ENCODE data around the gene RUFY1.
"Not testable (repeated sequence)": the region's sequence is repeated elsewhere in the genome, so short reads cannot be mapped to it uniquely, and the experiment has no call there.

RUFY1 gene

GRCh38 chr5:179534431-179534830 is 15.9 kb upstream of the RUFY1 start:
- DNase-seq (ENCODE audit: low spot score) = no peak

GRCh38 chr5:179536676-179537075 is 13.7 kb upstream of the RUFY1 start:
- DNase-seq (ENCODE audit: low spot score) = no peak

- DNase-seq (ENCODE audit: low spot score) = no peak
These were observed 8.2 kb upstream of the RUFY1 start for GRCh38 chr5:179542170-179542569.

DNA sequence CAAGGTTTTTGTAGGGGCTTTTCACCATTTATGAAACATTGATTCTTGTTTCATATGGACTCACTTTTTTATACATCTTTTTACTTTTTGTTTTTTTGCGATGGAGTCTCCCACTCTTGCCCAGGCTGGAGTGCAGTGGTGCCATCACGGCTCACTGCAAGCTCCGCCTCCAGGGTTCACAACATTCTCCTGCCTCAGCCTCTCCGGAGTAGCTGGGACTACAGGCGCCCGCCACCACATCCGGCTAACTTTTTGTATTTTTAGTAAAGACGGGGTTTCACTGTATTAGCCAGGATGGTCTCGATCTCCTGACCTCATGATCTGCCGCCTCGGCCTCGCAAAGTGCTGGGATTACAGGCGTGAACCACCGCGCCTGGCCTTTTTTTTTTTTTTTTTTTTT is 7.1 kb upstream of the RUFY1 start:
- DNase-seq (ENCODE audit: low spot score) = not testable (repeated sequence)

DNA sequence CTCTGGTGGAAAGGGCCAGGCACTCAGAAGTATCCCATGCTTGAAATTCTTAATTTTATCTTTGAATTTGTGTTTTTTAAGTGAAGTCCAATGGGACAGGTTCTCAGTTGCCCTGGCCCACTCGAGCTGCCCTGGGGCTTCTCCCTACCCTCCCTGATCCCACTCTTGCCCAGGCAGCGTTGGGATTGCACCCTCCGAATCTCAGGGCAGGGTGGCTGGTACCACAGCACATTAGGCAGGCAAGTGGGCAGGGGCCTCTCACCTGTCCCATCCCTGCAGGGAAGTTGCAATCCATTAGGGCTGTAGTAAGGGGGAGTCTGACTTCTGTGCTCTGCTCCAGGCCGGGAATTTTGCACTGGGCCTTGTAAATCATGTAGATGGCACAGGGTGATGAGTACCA is 2.7 kb downstream of the RUFY1 start:
- peak; percentile 36 for DNase-seq (ENCODE audit: low spot score)

- no peak for DNase-seq (ENCODE audit: low spot score)
These were observed 3.5 kb downstream of the RUFY1 start for GRCh38 chr5:179553875-179554274.

DNA sequence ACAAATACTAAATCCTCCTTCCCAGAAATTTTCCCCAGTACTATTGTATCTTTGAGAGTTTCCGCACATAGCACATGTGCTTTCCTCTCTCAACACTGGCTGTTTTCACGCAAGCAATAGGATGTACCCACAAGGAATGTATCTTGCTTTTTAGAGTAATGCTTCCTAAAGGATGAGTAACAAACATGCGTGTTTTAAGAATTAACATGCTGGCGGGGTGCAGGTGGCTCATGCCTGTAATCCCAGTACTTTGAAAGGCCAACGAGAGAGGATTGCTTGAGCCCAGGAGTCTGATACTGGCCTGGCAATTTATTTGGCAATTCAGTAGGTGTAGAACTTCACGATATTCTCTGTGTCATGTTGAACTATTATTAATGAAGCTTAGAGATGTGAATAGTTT is 4.6 kb downstream of the RUFY1 start:
- DNase-seq (ENCODE audit: low spot score) = no peak

- not testable (repeated sequence) for DNase-seq (ENCODE audit: low spot score)
These were observed 8.0 kb downstream of the RUFY1 start for GRCh38 chr5:179558261-179558799.

- DNase-seq (ENCODE audit: low spot score) = peak; percentile 65
These were observed 8.6 kb downstream of the RUFY1 start for GRCh38 chr5:179558932-179559283.

DNA sequence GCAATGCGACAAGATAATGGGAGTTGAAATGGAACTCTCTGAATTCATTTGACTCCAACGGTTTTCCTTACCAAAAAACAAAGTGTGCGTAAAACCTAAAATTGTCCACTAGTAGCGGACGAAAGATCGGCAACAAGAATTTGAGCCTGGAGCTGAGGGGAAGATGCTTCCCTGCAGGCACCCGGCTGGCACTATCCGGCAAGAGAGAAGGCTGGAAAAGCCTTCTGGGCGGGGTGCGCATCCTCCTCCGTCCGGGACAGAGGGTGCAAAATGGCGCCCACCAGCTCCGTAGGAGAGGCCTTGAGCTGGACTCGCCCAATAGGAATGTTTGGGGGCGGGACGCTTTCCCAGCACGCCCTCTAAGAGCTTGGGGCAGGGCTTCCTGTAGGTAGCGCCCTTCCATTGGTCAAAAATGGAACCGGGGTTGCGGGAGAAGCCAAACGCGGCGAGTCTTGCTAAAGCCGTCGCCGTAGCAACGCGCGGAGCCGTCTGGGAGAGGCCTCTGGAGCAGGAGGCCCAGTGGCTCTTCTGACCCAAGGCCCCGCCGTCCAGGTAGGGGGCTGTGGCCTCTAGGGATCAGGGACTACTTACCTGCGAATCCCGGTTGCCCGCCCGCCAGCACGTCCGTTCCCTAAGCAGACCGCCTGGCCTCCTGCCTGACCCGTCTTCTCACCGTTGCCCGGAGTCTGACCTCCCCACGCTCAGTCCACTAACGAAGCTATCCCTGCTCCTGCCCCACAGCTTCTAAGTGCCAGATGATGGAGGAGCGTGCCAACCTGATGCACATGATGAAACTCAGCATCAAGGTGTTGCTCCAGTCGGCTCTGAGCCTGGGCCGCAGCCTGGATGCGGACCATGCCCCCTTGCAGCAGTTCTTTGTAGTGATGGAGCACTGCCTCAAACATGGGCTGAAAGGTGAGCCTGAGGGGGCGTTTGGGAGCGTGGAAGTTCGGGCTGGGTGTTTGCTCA is 9.2 kb downstream of the RUFY1 start:
- peak; percentile 97 for DNase-seq (ENCODE audit: low spot score)

- DNase-seq (ENCODE audit: low spot score) = no peak
These were observed 14.2 kb downstream of the RUFY1 start for GRCh38 chr5:179564526-179564925.

GRCh38 chr5:179568721-179569120 is 18.4 kb downstream of the RUFY1 start:
- DNase-seq (ENCODE audit: low spot score) = no peak

DNA sequence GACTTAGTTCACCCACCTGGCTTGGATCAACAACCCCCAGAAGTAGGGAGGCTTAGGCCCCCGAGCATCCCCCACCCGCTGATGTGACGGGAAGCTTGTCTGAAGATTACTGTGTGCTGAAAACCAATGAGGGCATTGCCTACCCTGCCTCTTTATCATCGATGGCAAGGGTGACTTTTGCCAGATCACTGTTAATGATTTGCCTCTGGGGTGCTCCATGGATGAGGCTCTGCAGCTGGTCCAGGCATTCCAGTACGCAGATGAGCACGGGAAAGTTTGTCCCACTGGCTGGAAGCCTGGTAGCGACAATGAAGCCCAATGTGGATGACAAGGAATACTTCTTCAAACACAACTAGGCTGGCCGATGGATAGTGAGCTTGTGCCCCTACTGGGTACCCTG is 22.0 kb downstream of the RUFY1 start:
- DNase-seq (ENCODE audit: low spot score) = no peak

GRCh38 chr5:179577286-179577960 is 27.1 kb downstream of the RUFY1 start:
- DNase-seq (ENCODE audit: low spot score) = no peak

- peak; percentile 53 for DNase-seq (ENCODE audit: low spot score)
These were observed 35.6 kb downstream of the RUFY1 start for GRCh38 chr5:179585941-179586401.

DNA sequence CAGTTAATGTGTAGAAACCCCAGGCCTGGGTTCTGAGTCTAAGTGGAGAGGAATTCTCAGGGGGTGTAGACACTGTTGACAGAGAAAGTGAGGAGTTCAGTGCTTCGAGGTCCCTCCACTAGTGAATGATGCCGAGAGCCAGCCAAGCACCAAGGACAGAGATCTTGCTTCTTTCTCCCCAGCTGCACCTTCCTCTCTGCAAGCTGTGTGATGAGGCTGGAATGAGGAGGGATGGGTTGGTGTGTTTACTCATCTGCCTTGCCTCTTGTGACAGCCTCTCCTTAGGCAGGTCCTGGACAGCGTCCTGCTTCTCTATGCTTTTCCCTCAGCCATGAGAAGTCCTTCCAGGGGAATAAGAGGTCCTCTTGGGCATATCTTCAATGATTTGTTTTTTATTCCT is 37.8 kb downstream of the RUFY1 start:
- no peak for DNase-seq (ENCODE audit: low spot score)

DNA sequence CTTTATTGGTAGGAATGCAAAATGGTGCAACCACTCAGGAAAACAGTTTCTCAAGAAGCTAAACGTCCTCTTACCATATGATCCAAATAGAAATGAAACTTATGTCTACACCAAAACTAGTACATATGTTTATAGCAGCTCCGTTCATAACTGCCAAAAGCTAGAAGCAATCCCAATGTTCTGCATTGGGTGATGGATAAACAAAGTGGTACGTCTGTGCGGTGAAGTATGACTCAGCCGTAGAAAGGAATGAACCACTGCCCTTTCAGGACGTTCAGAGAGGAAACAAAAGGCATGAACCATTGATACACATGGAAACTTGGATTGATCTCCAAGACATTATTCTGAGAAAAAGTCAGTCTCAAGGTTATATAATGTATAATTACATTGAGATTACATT is 45.6 kb downstream of the RUFY1 start:
- DNase-seq (ENCODE audit: low spot score) = no peak

DNA sequence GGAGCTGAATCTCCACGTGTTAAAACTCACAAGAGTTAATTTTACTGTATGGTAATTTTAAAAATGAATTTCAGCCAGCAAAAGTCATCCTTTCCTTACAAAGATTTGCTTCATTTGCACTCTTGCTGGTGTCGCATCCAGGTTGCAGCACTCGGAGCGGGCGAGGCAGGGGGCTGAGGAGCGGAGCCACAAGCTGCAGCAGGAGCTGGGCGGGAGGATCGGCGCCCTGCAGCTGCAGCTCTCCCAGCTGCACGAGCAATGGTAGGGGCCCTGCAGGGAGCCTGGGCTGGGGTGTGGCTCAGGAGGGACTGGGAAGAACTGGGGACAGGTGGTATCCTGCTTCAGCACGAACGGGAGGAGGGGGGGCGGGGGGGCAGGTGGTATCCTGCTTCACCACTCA is 46.1 kb downstream of the RUFY1 start:
- no peak for DNase-seq (ENCODE audit: low spot score)

- DNase-seq (ENCODE audit: low spot score) = no peak
These were observed 48.7 kb downstream of the RUFY1 start for GRCh38 chr5:179599100-179599499.

DNA sequence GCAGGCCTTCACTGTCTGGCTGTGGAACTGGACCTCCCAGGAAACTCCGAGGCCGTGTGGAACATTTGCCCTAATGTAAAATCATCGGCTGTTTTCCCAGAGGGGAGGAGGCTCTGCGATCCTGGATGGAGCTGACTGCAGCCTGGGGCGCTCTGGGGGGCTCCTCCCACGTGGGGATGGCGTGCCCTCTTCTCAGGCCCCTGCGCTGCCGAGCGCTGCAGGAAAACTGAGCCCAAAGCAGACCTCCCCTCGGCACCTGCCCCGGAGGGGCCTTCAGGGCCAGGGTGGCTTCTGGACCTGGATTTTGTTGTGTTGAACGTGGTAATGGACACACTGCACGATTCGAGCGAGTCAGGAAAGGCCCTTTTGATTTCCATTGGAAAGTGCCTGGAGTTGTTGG is 49.2 kb downstream of the RUFY1 start:
- DNase-seq (ENCODE audit: low spot score) = no peak

DNA sequence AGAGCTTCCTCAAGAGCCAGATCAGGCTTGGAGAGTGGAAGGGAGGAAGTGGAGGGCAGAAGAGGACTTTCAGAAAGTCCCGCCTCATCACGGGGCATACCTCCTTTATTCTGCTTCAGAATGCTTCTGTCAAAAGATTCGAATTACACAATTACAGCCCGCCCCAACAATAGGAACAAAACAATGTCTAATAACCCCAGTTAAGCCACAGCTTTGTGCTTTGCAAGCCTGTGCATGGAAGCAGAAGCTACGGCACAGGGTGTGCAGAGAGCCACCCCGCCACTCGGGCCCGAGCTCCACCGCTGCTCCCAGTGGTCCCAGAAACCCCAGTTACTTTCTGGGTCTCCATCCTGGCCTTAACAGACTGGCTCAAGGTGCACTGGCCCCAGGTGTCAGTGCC is 49.6 kb downstream of the RUFY1 start:
- DNase-seq (ENCODE audit: low spot score) = no peak

DNA sequence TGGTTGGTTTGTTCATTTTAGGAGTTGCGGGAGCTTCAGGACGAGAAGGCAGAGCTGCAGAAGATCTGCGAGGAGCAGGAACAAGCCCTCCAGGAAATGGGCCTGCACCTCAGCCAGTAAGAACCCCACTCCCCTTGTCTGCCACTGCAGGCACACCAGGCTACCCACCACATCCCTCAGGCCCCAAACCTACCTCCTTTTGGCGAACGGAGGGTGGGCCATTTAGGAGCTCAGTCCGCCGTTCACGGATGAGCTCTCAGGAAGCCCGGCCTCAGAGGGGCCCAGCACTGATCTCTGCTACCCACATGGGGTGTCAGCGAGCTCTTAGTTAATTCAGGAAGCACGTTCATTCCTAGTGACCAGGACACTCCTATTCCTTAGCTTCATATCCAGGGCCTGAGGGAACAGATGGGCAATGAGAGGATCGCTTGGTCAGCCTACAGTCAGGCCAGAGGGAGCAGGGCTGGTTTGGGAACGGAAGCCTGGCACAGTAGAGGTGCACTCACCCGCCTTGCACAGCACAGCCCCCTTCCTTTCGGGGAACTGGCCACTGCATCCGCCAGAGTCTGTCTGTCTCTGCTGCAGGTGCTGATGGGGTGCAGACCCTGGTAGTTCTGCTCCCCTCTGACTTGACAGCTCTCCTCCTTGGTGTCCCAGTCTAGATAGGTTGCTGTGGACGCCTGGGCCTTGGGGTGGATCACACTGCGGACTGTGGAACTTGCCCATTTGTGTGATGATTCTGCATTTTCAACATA is 51.7 kb downstream of the RUFY1 start:
- no peak for DNase-seq (ENCODE audit: low spot score)

All from ecto neural progenitor cell (in vitro differentiated cells).